ENCODE results near the gene TUSC2. TPM values are rescaled to one million over a fixed set of nuclear protein-coding genes. Genes with fewer than 3 reads are reported as not detected.

Gene TUSC2
- total and polyA plus RNA-seq, 2 of the 13 experiments (the other 11 are each of a cell fraction or from before 2014, with no cell fraction given), result 36.7 to 39.1 TPM

DNA sequence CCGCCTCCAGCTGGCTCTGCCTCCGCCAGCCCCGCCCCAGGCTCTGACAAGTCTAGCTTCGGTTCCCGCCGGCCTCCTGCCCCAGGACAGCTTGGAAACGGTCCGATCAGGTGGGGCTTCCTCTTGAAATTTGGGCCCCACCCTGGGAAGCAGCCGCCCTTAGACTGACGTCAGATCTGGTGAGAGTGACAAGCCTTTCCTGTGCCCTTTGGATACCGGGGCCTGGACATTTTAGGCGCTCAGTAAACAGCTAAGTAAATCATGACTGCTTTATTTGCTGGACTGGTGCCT lies 28.4 kb downstream of the TUSC2 start (continued):
- TF ChIP-seq, protein P1, sequence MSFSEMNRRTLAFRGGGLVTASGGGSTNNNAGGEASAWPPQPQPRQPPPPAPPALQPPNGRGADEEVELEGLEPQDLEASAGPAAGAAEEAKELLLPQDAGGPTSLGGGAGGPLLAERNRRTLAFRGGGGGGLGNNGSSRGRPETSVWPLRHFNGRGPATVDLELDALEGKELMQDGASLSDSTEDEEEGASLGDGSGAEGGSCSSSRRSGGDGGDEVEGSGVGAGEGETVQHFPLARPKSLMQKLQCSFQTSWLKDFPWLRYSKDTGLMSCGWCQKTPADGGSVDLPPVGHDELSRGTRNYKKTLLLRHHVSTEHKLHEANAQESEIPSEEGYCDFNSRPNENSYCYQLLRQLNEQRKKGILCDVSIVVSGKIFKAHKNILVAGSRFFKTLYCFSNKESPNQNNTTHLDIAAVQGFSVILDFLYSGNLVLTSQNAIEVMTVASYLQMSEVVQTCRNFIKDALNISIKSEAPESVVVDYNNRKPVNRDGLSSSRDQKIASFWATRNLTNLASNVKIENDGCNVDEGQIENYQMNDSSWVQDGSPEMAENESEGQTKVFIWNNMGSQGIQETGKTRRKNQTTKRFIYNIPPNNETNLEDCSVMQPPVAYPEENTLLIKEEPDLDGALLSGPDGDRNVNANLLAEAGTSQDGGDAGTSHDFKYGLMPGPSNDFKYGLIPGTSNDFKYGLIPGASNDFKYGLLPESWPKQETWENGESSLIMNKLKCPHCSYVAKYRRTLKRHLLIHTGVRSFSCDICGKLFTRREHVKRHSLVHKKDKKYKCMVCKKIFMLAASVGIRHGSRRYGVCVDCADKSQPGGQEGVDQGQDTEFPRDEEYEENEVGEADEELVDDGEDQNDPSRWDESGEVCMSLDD (CRISPR knock-in tag; IDR thresholded peaks at IDR 0.05; ENCODE audit: borderline replicate concordance), result peak; percentile 38; the same call in 1 of the 2 replicates
- TF ChIP-seq SIN3A (IDR thresholded peaks at IDR 0.05; ENCODE audit: borderline replicate concordance, low read depth, low read length), result peak; percentile 20; the same call in 1 of the 2 replicates
- TF ChIP-seq ZFP37 (CRISPR knock-in tag; IDR thresholded peaks at IDR 0.05; ENCODE audit: borderline replicate concordance), result no peak
- TF ChIP-seq ISL2 (CRISPR knock-in tag; IDR thresholded peaks at IDR 0.05), result 0 out of 2 replicates have a peak, but pooled peaks have one; percentile 15
- TF ChIP-seq RARG (CRISPR knock-in tag; IDR thresholded peaks at IDR 0.05; ENCODE audit: low read depth), result no peak
- TF ChIP-seq MIXL1 (CRISPR knock-in tag; IDR thresholded peaks at IDR 0.05), result no peak; the same call in 1 of the 2 replicates
- TF ChIP-seq ZNF367 (CRISPR knock-in tag; IDR thresholded peaks at IDR 0.05; ENCODE audit: borderline replicate concordance), result no peak
- TF ChIP-seq ZNF496 (CRISPR knock-in tag; IDR thresholded peaks at IDR 0.05; ENCODE audit: insufficient replicate concordance), result no peak
- TF ChIP-seq HNF4A (CRISPR knock-in tag; IDR thresholded peaks at IDR 0.05), result peak; percentile 75
- TF ChIP-seq ZNF704 (CRISPR knock-in tag; IDR thresholded peaks at IDR 0.05; ENCODE audit: borderline replicate concordance), result no peak
- no peak for TF ChIP-seq CHD4 (IDR thresholded peaks at IDR 0.05; ENCODE audit: borderline replicate concordance, low read length)
- TF ChIP-seq, protein P2, sequence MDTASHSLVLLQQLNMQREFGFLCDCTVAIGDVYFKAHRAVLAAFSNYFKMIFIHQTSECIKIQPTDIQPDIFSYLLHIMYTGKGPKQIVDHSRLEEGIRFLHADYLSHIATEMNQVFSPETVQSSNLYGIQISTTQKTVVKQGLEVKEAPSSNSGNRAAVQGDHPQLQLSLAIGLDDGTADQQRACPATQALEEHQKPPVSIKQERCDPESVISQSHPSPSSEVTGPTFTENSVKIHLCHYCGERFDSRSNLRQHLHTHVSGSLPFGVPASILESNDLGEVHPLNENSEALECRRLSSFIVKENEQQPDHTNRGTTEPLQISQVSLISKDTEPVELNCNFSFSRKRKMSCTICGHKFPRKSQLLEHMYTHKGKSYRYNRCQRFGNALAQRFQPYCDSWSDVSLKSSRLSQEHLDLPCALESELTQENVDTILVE (CRISPR knock-in tag; IDR thresholded peaks at IDR 0.05), result no peak
- TF ChIP-seq ETV6 (CRISPR knock-in tag; conservative IDR thresholded peaks at IDR 0.05), result no peak
- TF ChIP-seq TBP (CRISPR knock-in tag; IDR thresholded peaks at IDR 0.05), result 0 out of 2 replicates have a peak, but pooled peaks have one; percentile 69
- TF ChIP-seq ISX (CRISPR knock-in tag; conservative IDR thresholded peaks at IDR 0.05), result 0 out of 2 replicates have a peak, but pooled peaks have one; percentile 33
- TF ChIP-seq HNRNPUL1 (IDR thresholded peaks at IDR 0.05; ENCODE audit: low read depth, low read length), result no peak
- no peak for TF ChIP-seq ZNF468 (CRISPR knock-in tag; IDR thresholded peaks at IDR 0.05)
- TF ChIP-seq THAP11 (CRISPR knock-in tag; IDR thresholded peaks at IDR 0.05), result peak; percentile 9; the same call in 1 of the 2 replicates
- 0 out of 2 replicates have a peak, but pooled peaks have one; percentile 13 for TF ChIP-seq NCOR1 (IDR thresholded peaks at IDR 0.05; ENCODE audit: borderline replicate concordance, low read length)
- peak; percentile 34; the same call in 1 of the 2 replicates for TF ChIP-seq REPIN1 (CRISPR knock-in tag; IDR thresholded peaks at IDR 0.05; ENCODE audit: borderline replicate concordance, low read depth)
- TF ChIP-seq CBX5 (CRISPR knock-in tag; IDR thresholded peaks at IDR 0.05; ENCODE audit: borderline replicate concordance), result no peak
- no peak for TF ChIP-seq ZNF276 (CRISPR knock-in tag; IDR thresholded peaks at IDR 0.05; ENCODE audit: low read depth)
- TF ChIP-seq GFI1 (CRISPR knock-in tag; IDR thresholded peaks at IDR 0.05; ENCODE audit: borderline replicate concordance), result peak; percentile 47; the same call in 1 of the 2 replicates
- peak; percentile 60 for TF ChIP-seq SAP130 (CRISPR knock-in tag; IDR thresholded peaks at IDR 0.05; ENCODE audit: low read depth)

All from HepG2 (cell line).